Gastroesophageal sphincter (tissue), 3 donors: ENCODE data around the gene CTNND2.

Source experiments
- CTCF ChIP-seq, 4 experiments: fragments of 200-600 bp in 2 of 4; fragments of 450-650 bp in 2 of 4; sonication (generic) in 1 of 4; IDR thresholded peaks; one replicate each; pipeline ENCODE4 v1.5.1; 2017 to 2019; ENCODE audit warnings: antibody characterized with exemption in 4 of 4, mild to moderate bottlenecking in 2 of 4, moderate library complexity in 2 of 4
- EP300 ChIP-seq: sonication (generic); formaldehyde crosslinking; IDR thresholded peaks from one replicate; pipeline ENCODE4 v1.6.1; 2017; ENCODE audit warnings: antibody characterized with exemption, mild to moderate bottlenecking
- POLR2A ChIP-seq, 2 donors: fragments of 450-650 bp; IDR thresholded peaks; one replicate each; pipeline ENCODE4 v1.6.1; 2017; ENCODE audit warnings: antibody characterized with exemption in 2 of 2, mild to moderate bottlenecking in 2 of 2, moderate library complexity in 1 of 2

GRCh38 chr5:10973316-10973715 is 930.9 kb downstream of the CTNND2 start:
- TF ChIP-seq POLR2A (IDR thresholded peaks at IDR 0.05) (no peak), CTCF (IDR thresholded peaks at IDR 0.05) (no peak), EP300 (no peak)
